Skeletal muscle satellite cell (primary cell): ENCODE data around the gene C19orf85.

Experiments used
- H3K27me3 ChIP-seq: 2 replicates; pipeline ENCODE4 v1.7.0; 2013; ENCODE audit warnings: low read length; ENCODE audit not compliant: control insufficient read depth, insufficient read depth
- H3K36me3 ChIP-seq: 2 replicates; pipeline ENCODE4 v1.7.0; 2013; ENCODE audit warnings: mild to moderate bottlenecking, control low read depth, low read length; ENCODE audit not compliant: insufficient read depth
- H3K4me1 ChIP-seq: 2 replicates; pipeline ENCODE4 v1.7.0; 2013; ENCODE audit warnings: low read length; ENCODE audit not compliant: control insufficient read depth, insufficient read depth
- H3K4me2 ChIP-seq: 2 replicates; pipeline ENCODE4 v1.7.0; 2013; ENCODE audit warnings: mild to moderate bottlenecking, low read length
- H3K4me3 ChIP-seq: 2 replicates; pipeline ENCODE4 v1.7.0; 2013; ENCODE audit warnings: low read length
- H3K9ac ChIP-seq: 2 replicates; pipeline ENCODE4 v1.7.0; 2013; ENCODE audit warnings: mild to moderate bottlenecking, low read depth, low read length, moderate library complexity
- H3K9me3 ChIP-seq: replicated peaks from 2 replicates; pipeline ENCODE4 v1.7.0; 2013; ENCODE audit warnings: mild to moderate bottlenecking, control low read depth, low read length

Gene C19orf85

GRCh38 chr19:55495646-55496349, 31.2 kb upstream of the C19orf85 start:
- Histone ChIP-seq H3K4me1 (no peaks in the 10 kb centered on the region), H3K36me3 (no peaks in the 10 kb centered on the region), H3K4me2 (no peak overlapping the region)

DNA sequence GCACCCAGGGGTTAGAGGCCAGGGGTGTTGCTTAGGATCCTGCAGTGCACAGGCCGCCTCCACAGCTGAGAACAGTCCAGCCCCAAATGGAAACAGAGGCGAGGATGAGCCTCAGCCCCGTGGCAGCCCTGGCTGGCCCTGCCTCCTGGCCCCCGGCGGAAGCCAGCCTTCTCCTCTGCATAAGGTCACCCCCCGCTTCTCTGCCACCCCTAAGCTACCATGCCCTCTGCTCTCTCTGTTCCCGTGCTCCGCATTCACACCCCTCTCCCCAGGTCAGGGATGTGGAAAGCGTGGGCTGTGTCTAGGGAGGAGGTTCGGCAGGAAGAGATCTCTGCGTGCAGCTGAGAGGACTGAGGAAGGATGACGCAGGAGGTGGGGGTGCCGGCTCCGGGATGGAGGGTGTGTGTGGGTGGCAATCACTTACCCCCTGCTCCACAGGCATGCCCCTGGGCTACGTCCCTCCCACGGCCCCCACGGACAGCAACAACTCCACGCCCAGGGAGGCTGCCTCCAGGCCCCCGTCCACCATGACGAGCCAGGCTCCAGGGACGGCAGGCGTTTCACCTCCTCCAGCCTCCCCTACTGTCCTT, 29.7 kb upstream of the C19orf85 start:
- Histone ChIP-seq H3K9me3 (no peaks in the 10 kb centered on the region), H3K4me1 (peaks cover 5% of the 10 kb centered on the region), H3K4me3 (no peak overlapping the region), H3K27me3 (peaks cover 5% of the 10 kb centered on the region), H3K9ac (no peak overlapping the region), H3K4me2 (no peak overlapping the region), H3K36me3 (no peaks in the 10 kb centered on the region)

More at GRCh38 chr19:55495646-55496349, 31.2 kb upstream of the C19orf85 start:
- H3K27me3 ChIP-seq, result peaks cover 5% of the 10 kb centered on the region
- no peaks in the 10 kb centered on the region for H3K9me3 ChIP-seq
- no peak overlapping the region for H3K4me3 ChIP-seq
- no peak overlapping the region for H3K9ac ChIP-seq

GRCh38 chr19:55493645-55494171, 29.2 kb upstream of the C19orf85 start:
- peaks cover 5% of the 10 kb centered on the region for H3K27me3 ChIP-seq
- H3K4me3 ChIP-seq, result no peak overlapping the region
- no peak overlapping the region for H3K4me2 ChIP-seq
- no peak overlapping the region for H3K9ac ChIP-seq
- no peaks in the 10 kb centered on the region for H3K9me3 ChIP-seq
- peaks cover 9% of the 10 kb centered on the region for H3K4me1 ChIP-seq
- H3K36me3 ChIP-seq, result no peaks in the 10 kb centered on the region

- no peaks in the 10 kb centered on the region for H3K36me3 ChIP-seq
- H3K9me3 ChIP-seq, result no peaks in the 10 kb centered on the region
- no peak overlapping the region for H3K4me3 ChIP-seq
- H3K9ac ChIP-seq, result no peak overlapping the region
- H3K27me3 ChIP-seq, result peaks cover 5% of the 10 kb centered on the region
- no peak overlapping the region for H3K4me2 ChIP-seq
- H3K4me1 ChIP-seq, result peaks cover 13% of the 10 kb centered on the region
Measured at GRCh38 chr19:55493052-55493644, 28.6 kb upstream of the C19orf85 start.

DNA sequence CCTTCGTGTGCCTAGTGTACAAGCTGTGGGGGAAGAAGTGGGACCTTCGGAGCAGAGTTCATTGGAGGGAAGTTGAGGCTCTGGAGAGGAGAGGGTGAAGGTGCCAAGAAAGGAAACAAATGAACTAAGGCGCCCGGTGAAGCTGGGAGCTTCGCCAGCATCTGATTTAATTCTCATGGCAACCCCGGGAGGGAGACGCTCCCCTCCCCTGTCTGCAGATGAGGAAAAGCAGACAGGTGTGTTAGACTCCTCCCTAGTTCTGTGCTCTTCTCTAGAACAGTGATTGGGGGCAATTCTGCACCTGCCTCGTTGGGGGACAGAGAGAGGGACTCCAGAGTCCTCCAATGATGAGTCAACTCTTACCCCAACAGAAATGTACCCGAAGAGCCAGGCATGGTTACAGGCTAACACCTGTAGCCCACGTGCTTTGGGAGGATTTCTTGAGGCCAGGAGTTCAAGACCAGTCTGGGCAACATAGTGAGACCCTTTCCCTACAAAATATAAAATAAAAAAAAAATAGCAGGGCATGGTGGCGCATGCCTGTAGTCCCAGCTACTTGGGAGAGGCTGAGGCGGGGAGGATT, 27.9 kb upstream of the C19orf85 start:
- Histone ChIP-seq H3K4me1 (peaks cover 20% of the 10 kb centered on the region), H3K9ac (no peak overlapping the region), H3K36me3 (no peaks in the 10 kb centered on the region), H3K9me3 (no peaks in the 10 kb centered on the region), H3K4me3 (no peak overlapping the region), H3K27me3 (peaks cover 5% of the 10 kb centered on the region), H3K4me2 (no peak overlapping the region)

GRCh38 chr19:55491546-55492360, 27.2 kb upstream of the C19orf85 start:
- H3K36me3 ChIP-seq, result no peaks in the 10 kb centered on the region
- H3K9ac ChIP-seq, result no peak overlapping the region
- H3K27me3 ChIP-seq, result peaks cover 5% of the 10 kb centered on the region
- H3K4me2 ChIP-seq, result no peak overlapping the region
- H3K4me1 ChIP-seq, result peaks cover 27% of the 10 kb centered on the region
- H3K9me3 ChIP-seq, result no peaks in the 10 kb centered on the region
- H3K4me3 ChIP-seq, result no peak overlapping the region

GRCh38 chr19:55490478-55491432, 26.2 kb upstream of the C19orf85 start:
- Histone ChIP-seq H3K4me1 (peaks cover 37% of the 10 kb centered on the region), H3K9me3 (no peaks in the 10 kb centered on the region), H3K4me3 (no peak overlapping the region), H3K4me2 (no peak overlapping the region), H3K36me3 (no peaks in the 10 kb centered on the region), H3K27me3 (peaks cover 5% of the 10 kb centered on the region), H3K9ac (no peak overlapping the region)

GRCh38 chr19:55489711-55490477, 25.3 kb upstream of the C19orf85 start:
- no peaks in the 10 kb centered on the region for H3K36me3 ChIP-seq
- H3K9me3 ChIP-seq, result no peaks in the 10 kb centered on the region
- H3K27me3 ChIP-seq, result peaks cover 5% of the 10 kb centered on the region
- H3K4me2 ChIP-seq, result peak overlapping the region; percentile 72
- H3K4me1 ChIP-seq, result peaks cover 42% of the 10 kb centered on the region
- no peak overlapping the region for H3K4me3 ChIP-seq
- no peak overlapping the region for H3K9ac ChIP-seq

DNA sequence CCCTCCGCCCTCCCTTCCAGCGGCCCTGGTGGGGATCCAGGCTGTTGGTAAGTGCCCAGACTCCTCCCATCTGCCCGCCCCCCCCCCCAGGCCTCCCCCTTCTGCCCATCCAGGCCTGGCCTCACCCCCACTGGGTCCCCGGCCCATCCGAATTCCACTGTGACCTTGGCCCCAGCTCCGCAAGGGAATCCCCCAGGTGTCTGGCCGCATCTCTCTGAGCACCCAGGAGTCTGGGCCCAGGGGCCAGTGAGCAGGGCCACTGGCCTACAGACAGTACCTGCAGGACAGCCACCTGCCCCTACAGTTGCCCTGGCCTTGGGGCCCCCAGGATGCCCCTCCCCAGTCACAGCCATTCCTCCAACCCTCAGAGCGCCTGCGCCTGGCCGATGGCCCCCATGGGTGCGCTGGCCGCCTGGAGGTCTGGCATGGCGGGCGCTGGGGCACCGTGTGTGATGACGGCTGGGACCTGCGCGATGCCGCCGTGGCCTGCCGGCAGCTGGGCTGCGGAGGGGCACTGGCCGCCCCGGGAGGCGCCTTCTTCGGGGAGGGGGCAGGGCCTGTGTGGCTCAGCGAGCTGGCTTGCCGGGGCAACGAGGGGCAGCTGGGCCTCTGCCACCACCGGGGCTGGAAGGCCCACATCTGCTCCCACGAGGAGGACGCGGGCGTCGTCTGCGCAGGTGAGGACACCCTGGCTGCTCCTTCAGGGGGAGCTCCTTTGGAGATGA, 24.6 kb upstream of the C19orf85 start:
- Histone ChIP-seq H3K9ac (no peak overlapping the region), H3K27me3 (peaks cover 5% of the 10 kb centered on the region), H3K36me3 (no peaks in the 10 kb centered on the region), H3K4me3 (no peak overlapping the region), H3K4me2 (peak overlapping the region; percentile 72), H3K4me1 (peaks cover 49% of the 10 kb centered on the region), H3K9me3 (no peaks in the 10 kb centered on the region)
